Stimulated activated CD8-positive, alpha-beta memory T cell treated with anti-CD3 and anti-CD28 coated beads, Interleukin-2, amount 100 ng/mL, for 1 hour (primary cell): ENCODE results near the gene SLC12A8.

ENCODE experiments used
- DNase-seq, 2 donors: peaks; one replicate each; pipeline ENCODE4 v3.0.0-alpha.2; 2020; ENCODE audit warnings: low read depth in 2 of 2

Gene SLC12A8

GRCh38 chr3:125154110-125154509, 58.4 kb downstream of the SLC12A8 start:
- no peak for DNase-seq

DNA sequence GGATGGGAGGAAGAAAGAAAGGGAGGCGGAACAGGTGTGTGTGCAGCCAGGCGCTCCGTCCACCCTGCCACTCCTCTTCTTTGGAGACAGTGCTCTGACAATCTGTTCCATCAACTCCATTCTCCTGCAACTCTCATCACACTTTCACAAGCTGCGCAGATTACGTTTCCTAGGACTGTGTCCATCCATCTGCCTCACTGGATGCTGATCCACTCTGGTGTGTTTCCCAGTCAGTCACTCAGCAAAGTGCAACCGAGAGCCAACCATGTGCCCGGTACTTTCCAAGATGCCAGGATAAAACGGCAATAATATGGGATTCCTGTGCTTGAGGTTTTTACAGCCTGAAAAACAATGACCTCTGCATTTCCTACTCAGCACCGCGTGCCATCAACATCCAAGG, 59.6 kb downstream of the SLC12A8 start:
- no peak for DNase-seq

DNA sequence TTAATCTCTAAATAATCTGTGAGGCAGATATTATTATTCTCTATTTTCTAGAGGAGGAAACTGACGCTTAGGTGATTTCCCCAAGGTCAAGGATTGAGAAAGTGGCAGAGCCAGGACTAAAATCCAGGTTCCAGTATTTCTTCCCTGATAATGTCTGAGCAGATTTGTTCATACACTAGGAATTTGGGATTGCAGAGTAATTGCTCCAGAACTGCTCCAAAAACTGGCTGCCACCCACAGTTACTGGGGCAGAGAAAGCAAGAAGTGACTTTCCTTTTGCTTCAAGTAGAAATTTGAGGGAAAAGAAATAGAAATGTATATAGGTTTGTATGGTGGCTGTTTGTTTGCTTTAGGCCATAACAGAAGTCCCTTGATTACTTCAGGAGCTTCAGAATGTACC, 60.6 kb downstream of the SLC12A8 start:
- no peak for DNase-seq

- DNase-seq = no peak
These were observed 61.1 kb downstream of the SLC12A8 start for GRCh38 chr3:125151442-125151817.

DNA sequence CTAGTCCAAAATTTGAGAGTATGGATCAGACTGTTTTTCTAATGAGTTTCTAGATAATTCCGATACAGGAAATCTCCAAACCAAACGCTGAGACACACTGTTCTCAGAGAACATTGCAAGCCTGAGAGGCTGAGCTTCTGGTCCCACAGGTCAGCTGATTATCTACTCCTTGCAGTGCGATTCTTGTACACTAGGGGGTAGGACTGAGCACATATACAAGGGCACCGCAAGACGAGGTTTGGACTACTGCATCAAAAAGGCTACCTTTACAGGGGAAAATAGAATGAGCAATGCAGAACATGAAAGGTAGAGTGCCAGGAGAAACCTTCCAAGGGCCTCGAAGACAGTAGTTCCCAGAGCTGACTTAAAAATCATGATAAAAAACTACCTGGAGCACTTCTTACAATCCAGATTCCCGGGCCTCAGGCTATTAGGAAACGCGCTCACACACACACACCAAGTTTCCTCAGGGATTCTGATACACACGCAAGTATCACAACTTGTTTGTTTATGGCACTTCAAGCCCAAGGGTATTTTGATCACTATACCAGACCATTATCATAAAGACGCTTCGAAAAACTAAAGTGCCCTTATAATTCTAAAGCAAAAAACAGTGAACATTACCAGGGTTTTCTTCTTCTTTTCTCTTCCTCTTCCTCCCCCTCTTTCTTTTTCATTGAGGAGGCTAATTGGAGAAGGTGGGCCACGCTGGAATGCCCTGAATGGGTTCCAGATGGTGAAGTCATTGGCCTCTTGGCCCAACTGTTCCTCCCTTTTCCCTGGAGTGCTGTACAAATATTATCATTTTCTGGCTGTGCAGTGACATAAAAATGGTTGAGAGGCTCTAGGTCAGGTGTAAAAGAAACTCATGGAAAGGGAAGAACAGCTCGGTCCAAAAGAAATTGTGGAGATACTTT, 61.8 kb downstream of the SLC12A8 start:
- no peak for DNase-seq

GRCh38 chr3:125149462-125149861, 63.1 kb downstream of the SLC12A8 start:
- DNase-seq = no peak

DNA sequence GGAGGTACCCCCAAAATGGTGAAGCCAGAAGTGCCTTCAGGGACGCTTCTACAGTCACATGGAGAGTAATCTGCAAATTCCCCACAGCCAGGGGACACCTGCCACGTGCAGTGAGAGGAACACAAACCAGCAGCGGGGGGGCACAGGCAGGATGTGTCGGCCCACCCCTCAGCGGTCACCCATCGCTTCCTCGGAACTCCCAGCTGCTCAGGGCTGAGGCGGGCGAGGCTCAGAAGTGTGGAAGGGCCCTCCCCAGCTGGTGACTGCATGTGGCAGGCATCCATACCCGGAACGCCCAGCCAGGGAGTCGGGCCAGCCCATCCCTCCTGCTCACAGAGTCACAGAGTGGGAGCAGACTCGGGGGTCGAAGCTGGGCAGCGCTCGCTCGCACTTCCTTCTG, 63.7 kb downstream of the SLC12A8 start:
- no peak for DNase-seq

DNA sequence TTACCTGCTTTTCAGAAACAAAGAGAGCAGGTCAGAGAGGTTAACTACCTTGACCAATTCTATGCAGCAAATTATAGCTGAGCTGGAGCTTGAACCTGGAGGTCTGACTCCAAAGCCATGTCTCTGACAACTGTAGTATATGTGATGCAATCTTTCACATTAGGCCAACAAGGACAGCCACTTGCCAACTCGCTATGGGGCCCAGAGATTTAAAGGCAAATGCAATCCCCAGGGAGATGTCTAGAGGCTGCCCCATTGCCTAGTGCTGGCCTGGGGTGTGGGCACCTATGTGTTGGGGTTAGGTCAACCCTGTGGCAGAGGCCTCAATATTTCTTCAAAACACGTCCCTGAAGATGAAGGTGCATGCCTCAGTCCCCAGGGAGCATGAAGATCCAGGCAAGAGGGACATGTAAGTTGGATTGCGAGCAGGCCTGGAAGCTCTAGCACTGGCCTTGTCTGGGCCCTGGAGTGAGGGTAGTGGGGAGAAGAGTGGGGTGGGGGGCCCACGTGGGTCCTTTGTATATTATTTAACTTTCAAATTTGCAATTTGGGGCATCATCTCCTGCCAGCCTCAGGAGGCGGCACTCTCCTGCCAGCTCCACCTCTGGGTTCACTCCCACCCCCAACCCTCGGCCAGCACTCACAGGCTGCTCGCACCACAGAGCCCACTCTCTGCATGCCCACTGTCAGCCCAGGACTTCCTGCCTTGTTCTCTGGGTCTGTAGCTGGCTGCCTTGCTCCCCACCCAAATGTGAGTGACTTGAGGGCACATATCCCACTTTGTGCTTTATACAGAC, 64.3 kb downstream of the SLC12A8 start:
- DNase-seq = no peak

DNA sequence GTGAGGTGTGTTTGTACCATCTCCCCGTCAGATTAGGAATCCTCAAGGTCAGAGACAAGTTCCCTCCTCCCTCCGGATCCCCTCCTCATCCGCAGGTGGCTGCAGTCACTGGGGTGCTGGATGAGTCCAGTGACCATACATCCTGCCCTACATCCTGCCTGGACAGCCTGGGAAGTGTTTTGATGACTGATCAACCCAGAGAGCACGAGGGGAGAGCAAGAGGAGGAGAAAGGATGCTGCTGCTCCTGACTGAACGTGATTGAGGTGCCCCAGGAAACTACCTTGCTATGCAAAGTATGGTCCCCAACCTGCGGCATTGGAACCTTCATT, 65.1 kb downstream of the SLC12A8 start:
- no peak for DNase-seq

DNA sequence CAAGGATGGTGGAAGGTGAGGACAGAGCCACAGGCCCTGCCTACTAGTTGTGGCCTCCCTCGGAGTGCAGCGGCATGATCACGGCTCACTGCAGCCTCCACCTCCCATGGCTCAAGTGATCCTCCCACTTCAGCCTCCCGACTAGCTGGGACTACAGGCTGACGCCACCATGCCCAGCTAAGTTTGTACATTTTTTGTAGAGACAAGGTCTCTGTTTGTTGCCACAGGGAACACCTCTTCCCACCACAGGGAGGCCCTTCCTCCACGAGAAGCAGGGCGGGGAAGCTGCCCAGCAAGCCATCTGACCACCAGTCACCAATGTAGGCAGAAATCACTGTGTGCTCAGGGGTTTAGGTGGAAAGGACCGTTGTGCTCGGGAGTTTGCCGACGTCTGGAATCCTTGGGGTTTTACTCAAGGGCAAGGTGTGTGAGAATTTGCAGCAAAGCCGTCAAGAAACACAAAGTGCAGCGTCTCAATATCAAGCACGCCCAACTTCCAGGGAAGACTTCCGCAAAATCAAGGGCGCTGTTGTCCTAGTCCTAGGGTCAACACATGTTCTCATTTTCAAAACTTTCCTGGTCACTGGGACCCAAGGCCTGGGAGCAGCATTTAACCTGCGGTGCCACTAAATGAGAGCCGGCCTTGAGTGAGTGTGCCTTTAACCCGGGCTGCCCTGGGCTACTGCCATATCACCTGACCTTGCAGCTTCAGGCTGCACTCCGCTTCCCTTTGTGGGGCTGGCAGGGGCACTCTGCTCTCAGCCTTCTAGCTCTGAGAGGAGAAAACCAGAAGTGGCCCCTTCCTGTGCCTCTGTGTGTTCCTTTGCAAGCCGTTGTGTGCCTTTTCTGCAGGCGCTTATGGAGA, 65.7 kb downstream of the SLC12A8 start:
- DNase-seq = no peak

DNA sequence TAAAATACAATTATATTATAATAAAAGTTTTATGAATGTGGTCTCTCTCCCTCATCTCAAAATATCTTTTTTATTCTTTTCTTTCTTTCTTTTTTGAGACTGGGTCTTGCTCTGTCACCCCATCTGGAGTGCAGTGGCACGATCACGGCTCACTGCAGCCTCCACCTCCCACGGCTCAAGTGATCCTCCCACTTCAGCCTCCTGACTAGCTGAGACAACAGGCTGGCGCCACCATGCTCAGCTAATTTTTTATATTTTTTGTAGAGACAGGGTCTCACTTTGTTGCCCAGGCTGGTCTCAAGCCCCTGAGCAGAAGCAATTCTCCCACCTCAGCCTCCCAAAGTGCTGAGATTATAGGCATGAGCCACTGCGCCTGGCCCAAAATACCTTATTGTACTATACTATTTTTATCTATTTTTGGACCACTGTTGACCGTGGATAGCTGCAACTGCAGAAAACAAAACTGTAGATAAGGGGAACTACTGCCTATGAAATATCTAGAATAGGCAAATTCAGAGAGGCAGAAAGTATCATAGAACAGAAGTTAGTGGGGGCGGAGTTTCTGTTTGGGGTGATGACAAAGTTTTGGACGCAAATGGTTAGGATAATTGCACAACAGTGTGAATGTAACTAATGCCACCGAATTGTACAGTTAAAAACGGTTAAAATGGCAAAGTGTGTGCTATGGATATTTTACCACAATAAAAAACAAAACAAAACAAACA, 66.6 kb downstream of the SLC12A8 start:
- DNase-seq = no peak

DNA sequence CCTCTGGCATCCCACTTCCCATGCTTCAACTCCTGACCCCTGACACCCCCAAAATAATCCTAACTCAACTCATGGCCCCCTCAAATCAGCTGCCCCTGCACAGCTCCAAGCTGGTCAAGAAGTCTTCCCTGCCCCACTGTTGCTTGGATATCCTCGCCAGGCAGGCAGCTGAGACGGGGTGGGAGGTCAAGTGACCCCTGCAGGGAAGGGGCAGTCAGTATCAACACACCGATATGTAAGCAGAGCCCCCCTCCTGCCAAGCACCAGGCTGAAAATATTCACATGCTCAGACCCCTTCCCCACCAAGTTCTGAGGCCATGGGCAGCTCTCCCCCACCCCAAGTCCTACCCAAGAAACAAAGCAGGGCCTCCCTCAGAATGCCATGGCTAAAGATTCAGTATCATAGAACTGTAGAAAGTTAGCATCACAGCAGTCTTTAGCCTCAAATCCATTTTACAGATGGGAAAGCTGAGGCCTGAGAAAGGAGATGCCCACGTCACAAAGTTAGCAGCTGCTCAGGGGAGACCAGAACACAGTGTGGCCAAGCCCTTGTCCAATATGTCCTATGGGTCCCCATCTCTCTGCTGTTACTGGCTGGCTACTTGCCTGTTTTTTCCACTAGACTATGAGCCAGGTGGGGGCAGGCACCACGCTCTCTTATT, 67.8 kb downstream of the SLC12A8 start:
- DNase-seq = no peak

GRCh38 chr3:125143982-125144652, 68.4 kb downstream of the SLC12A8 start:
- DNase-seq = no peak

GRCh38 chr3:125143538-125143937, 69.0 kb downstream of the SLC12A8 start:
- DNase-seq = no peak

DNA sequence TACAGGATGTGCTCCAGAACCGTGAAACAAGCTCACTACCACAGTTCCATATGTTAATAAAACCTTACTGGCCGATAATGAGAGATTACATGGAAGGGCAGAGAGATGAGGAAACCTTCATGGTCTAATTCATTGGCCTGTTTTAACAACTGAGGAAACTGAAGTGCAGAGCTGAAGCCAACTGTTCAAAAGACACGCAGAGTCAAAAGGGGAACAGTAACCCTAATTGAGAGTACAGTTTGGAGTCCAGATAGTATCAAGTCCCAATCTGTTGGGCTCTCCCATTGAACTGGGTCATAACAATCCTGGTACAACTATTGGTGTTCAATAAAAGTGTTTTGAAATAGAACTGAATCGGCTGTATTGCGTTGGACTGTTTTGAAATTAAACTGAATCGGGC, 69.6 kb downstream of the SLC12A8 start:
- DNase-seq = no peak

DNA sequence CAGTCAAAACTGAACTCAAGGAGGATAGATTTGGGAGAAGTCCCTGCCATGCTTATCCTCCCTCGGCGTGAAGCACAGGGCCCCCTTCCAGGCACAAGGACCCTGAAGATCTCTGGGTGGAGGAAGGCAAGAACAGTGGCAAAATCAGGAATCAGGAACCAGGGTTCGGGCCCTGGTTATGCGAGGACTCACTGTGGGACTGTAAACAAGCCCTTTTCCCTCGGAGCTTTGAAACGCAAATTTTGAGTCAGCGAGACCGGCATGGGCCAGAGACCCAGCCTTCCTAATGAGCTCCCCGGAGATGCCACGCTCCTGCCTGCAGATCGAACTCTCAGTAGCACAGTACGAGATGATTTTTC, 70.1 kb downstream of the SLC12A8 start:
- DNase-seq = no peak

GRCh38 chr3:125141596-125142419, 70.7 kb downstream of the SLC12A8 start:
- peak; percentile 24 to 49 for DNase-seq

DNA sequence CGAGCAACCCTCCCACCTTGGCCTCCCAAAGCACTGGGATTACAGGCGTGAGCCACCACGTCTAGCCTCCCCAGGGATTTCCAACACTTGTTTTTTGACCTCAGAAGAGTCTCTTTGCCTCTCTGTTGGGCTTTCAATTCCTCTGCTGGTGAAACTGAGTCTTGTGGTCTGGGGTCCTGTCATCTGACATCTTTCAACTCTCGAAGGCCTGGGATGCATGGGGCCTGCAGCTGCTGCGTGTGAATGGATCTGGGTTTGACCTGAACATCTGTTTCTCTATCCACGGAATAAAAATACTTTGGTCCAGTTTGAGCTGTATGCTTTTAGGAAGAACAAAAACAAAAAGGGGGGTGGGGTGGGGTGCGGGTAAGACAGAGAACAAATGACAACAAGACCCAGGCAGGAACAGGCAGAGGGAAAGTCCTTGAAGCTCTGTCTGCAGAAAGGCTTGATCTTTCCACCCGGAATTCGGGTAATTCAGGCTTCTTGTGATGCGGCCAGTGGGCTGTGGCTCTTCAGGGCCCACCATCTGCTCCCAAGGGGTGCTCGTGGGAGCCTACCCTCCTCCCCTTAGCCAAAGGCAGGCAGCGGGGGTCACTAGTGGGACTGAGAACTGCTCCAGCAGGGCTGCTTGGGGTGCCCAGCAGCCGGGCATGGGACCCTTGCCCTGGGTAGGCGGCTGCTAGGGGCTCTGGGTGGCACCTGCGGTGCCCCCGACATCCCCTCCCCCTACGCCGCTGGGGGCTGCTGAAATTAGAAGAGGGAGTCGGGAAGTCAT, 71.5 kb downstream of the SLC12A8 start:
- DNase-seq = no peak
